Myocyte (in vitro differentiated cells): ENCODE data around the gene ANKH. TPM values are rescaled to one million over a fixed set of nuclear protein-coding genes. Genes with fewer than 3 reads are reported as not detected.
A peak's percentile ranks its signal among the peaks of the same experiment; 100 is the strongest.

Source experiments
- DNase-seq: peaks from one replicate; pipeline ENCODE4 v3.0.0-alpha.2; 2012; ENCODE audit warnings: low read depth
- total RNA-seq: library from RNA; depleted of rRNA; stranded (reverse); fragments of >200 nt; gene quantifications from 2 replicates; pipeline ENCODE4 v1.2.3, GENCODE V29; 2014

The ANKH gene
- total RNA-seq, 1 donor from 2014 or later = 23.2 TPM

DNA sequence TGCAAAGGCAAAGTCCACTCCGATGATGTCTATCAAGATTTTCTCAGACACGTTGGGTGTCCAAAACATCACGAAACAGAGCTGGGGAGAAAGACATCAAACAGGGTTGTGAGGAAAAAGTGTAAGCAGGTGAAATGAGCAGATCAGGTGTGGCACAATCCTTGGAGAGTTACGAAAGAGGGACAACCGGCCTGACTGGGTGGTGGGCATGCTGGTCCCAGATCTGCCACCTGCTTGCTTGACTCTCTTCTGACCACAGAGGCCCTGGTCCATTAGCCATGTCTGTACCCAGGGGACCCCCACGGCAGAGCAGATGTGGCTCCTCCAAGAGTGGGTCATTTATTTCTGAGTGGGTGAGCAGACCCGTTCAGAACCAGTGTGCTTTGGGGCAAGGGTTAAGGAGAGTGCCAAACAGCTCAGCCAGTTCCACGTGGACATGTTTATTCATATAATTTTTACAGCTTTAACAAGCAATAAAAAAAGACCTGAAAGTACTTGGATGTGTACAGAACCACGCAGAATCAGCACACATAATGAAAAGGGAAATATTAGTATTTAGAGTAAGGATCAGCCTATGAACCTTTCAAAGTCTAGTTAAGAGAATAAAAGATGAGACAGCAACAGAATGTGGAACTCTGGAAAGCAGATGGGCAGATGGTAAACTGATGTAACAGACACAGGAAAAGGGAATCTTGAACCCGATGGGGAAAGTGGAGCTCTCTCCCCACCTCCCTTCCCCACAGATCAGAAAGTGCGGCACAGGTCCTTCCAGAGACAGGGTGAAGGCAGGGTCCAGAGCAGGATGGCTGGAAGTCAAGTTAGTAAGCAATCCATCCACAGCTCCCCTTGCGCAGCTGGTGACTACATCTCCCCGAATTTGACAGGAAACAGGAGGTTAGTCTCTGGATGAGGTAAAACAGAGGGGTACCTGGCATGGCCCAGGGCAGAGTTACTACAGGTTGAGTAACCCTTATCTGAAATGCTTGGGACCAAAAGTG lies 154.5 kb downstream of the ANKH start:
- no peak for DNase-seq

- DNase-seq = no peak
Measured at GRCh38 chr5:14715481-14715880, 156.1 kb downstream of the ANKH start.

DNA sequence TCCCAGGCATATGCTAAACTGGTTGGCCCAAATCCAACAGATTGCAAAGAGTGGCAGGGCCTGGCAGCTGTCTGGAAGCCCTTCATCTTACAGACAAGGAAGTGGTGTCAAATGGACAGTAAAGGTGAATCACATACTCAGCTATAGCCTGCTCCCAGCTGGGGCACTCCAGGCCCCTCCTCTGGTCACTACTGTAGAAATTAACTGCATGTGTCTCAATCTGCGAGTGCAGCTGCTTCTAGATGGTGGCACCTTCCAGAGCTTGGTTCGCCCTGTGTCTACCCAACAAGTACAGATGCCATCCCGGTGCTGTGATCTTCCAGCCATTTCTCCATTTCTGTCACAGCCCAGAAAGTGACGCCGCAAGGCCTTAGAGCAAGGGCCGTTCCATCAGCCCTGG lies 156.9 kb downstream of the ANKH start:
- peak; percentile 88 for DNase-seq

DNA sequence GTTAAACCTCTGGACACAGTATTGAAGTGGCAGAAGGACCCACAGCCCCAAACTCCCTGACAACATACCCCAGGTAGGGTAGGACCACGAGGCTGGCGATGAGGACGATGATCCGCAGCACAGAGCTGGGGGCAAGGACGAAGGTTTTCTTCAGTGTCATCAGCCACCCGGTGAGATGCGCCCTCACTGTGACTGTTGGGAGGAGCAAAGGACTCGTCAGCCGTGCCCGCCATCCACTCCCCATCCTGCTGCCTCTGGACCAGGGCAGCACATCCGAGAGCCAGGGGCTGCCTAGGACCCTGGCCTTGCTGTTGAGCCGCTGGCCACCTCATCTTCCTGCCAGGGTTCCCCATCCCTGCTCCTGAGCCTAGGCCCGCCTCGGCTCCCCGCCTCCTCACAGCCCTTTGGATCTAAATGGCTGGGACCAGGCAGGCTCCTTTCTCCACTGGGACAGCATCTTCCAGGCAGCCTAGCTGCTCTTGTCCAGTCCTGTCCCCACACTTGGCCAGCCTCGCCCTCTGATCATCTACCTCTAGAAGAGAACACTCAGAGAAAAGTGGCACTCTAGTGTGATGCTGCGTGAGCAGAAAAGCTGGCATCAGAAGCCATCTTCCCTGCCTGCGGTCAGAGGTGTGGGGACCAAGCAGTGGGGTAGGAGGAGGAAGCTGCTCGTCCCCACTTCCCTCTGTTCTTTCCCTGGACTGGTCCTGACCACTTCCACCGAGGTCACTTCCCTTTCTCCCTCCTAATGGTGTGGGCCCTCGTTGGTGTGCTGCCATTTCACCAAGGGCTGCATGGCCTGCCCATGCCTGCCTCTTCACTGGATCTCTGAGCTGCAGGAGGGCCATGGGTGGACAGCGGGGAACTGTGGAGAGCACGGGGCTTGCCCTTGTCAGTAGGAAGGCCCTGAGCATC lies 157.8 kb downstream of the ANKH start:
- no peak for DNase-seq

- DNase-seq = no peak
Measured at GRCh38 chr5:14712666-14713065, 158.9 kb downstream of the ANKH start.

DNA sequence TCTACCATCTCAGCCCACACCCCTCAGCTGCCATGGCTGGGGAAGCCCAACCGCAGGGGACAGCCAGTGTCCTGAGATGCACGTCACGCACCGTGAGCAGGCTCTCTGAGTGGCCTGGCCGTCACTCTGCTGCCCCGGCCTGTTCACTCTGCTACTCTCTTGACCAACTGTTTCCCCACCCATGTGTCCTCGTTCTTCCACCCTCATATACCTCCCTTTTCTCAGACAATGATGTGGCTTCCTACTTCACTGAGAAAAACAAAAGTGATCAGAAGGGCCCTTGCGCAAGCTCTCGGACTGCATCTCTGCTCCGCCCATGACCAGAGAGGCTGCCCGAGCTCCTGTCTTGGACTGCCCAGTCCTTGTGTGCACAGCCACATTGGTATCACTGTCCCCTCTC lies 159.4 kb downstream of the ANKH start:
- DNase-seq = no peak

DNA sequence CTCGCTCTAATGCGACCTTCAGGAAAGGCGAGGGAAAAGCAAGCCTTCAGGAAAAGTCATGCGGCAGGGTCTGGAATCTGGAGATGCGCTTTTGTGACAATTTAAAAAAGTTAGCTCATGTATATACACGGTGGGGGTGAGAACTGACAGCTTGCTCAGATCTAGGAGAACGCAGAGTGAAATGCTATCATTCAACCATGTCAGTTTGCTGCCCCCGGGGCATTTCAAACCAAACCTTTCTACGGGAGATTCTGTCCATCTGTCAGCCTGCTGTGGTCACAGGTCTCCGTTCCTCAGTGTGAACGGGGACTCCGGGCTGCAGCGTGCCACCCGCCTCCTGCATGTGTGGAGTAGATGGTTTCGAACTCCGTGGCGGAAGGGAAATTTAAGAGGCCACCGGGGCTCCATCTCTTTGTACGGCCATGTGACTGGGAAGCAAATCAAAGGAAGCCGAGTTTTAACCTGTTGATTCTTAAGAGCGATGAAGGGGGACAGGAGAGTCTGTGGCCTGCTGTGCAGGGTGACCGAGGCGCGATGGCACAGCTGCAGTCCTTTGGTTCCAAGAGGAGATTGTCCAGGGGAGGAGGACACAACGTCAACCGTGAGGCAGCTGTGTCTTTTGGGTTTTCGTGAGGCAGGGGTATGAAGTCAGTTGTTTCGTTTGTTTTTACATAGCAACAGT lies 161.1 kb downstream of the ANKH start:
- DNase-seq = no peak

- no peak for DNase-seq
Measured at GRCh38 chr5:14708551-14708950, 163.0 kb downstream of the ANKH start.

DNA sequence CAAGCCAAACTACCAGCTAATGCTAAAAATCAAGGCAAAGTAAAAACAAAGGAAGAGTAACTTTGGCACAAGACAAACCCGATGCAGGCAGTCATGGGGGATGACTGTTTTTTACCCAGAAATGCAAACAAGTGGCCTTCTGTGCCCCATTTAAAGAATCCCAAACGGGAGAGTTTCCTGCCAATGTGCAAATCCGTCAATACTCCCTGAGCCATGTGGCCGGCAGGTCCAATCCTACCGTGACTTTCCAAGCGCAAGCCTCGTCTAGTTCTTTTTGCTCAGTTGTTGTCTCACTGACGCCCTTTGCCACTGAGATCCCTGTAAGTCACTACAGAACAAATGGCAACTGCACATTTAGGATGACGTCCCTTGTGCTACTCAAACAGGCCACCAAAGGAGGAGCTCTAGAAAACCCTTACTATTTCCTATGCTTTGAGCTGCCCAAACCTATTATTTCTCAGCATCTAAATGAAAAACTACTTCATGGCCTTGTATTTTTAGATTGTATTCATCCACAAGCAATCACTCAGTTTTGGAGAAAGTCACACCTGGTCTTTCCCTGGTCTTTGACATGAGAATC lies 163.7 kb downstream of the ANKH start:
- DNase-seq = no peak

DNA sequence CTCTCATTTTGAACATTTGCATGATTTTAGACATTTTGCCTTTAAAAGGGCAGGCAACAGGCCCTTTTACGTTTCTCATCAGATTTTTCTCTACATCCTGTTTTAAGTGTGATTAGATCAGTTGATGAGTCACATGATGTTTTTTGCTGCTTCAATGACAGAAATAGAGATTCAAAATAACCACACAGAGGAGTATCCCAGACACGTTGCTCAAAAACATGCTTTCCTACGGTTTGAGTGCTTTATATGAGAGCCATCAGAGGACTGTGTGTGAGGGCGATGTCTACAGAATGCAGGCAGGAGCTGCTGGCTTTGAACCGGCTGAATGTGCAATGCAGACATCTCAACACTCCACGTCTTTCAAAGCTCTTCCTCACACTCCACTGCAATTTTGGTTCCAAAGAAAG lies 165.0 kb downstream of the ANKH start:
- peak; percentile 41 for DNase-seq

- DNase-seq = no peak
Measured at GRCh38 chr5:14705556-14705955, 166.0 kb downstream of the ANKH start.

- no peak for DNase-seq
Measured at GRCh38 chr5:14702238-14702839, 169.2 kb downstream of the ANKH start.

- DNase-seq = no peak
Measured at GRCh38 chr5:14701556-14701955, 170.0 kb downstream of the ANKH start.

DNA sequence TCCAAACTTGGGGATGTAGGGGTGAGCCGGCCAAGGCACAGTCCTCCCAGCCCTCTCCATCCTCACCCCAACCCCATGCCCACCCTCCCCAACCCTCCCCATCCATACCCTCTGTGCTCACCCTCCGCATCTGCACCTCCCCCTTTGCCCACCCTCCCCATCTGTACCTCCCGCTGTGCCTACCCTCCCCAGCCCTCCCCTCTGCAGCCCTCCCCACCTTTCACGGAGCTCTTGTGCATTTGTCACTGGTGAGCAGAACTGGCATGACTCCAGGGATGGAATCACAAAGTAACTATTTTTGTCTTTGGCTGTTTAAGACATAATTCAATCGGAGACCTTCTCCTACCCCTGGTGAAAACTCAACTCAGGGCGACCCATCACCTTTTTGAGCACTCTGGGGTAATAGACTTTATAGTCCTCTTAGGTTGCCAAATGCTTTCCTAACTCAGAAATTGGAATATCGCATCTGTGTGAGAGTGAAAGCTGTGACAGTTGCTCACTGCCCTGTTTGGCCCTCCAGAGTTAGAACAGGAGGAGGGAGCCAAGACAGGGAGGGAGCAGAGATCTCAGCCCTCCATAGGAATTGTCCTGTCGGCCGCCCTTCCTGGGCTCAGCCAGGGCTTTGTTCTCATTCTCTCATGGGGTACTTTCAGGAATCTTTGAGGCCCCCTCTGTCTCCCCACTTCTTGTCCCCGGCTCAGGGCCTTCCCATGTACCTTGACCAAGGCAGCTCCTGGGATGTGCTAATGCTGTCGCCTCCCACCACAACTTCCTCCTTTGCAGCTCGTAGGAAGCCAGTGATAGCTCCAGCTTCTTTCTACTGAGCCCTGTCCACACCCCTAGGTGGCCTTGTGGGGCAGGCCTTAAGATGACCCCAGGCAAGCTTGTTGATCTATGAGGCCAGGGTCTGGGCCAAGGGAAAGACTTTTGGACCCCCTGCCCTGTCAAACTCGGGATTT lies 170.8 kb downstream of the ANKH start:
- peak; percentile 29 for DNase-seq

GRCh38 chr5:14699807-14700400 lies 171.7 kb downstream of the ANKH start:
- no peak for DNase-seq

DNA sequence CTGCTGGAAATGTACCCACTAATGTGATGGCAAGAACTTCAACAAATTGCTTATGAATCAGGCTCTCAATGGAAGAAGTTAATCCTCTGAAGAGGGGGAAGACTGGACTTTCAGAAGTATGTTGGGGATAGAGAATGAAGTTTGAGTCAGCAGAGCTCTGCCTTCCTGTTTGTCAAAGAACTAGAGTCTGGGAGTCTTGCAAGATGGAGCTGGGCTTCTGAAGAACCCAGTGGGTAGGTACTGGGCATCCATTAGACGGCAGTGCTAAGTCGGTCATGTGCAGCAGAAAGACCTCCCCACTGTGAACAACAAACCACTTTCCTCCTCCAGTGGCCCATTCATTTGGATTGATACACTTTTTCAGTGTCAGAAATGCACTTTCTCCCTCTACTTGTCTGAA lies 172.4 kb downstream of the ANKH start:
- no peak for DNase-seq

GRCh38 chr5:14698495-14698894 lies 173.1 kb downstream of the ANKH start:
- no peak for DNase-seq

DNA sequence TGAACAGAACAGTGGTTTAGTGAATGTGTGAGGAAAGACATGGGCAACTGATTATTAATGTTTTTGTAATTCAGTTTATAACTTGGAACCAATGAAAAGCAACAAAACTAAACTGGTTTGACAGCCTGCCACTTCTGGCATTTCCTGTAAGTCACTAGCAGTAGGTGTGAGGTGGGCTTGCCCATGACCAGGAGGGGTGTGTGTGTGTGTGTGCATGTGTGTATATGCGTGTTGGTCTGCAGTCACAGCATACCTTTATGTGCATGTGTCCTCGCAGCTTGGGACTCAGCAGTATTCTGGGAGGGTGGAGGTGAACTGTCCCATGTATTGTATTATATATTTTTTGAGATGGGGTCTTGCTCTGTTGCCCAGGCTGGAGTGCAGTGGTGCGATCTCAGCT lies 174.7 kb downstream of the ANKH start:
- no peak for DNase-seq

- no peak for DNase-seq
Measured at GRCh38 chr5:14696057-14696456, 175.5 kb downstream of the ANKH start.
